Left ventricle myocardium superior (tissue), 1 donor: ENCODE measurements around the gene LSM8. TPM values are rescaled to one million over a fixed set of nuclear protein-coding genes. Genes with fewer than 3 reads are reported as not detected.
"Not testable (repeated sequence)": the region's sequence is repeated elsewhere in the genome, so short reads cannot be mapped to it uniquely, and the experiment has no call there.

Experiments
- ATAC-seq: fragments of 200-7000 bp; cut with Tn5 transposase; one replicate; pipeline ENCODE4 v1.9.1; 2020; ENCODE audit warnings: mild to moderate bottlenecking, moderate library complexity
- DNase-seq: peaks from one replicate; pipeline ENCODE4 v3.0.0-alpha.2; 2020
- intact Hi-C: fragments of 100-400 bp; cut with micrococcal nuclease; formaldehyde crosslinking; loops from one replicate; pipeline ENCODE4 v1.11.0; 2022
- long read RNA-seq: library from polyadenylated mRNA; unstranded; transcript quantifications from one replicate; pipeline ENCODE4 v2.0.0, GENCODE V29; 2021
- total RNA-seq: library from RNA; stranded (reverse); fragmentation: NEBNext Ultra II Directional; extraction: Animal tissue kit (Norgen Biotek cat#: 25700); gene quantifications from one replicate; pipeline ENCODE4 v1.2.1, GENCODE V29; 2021
- donor health status: DM: no; HTN: yes; CAD: no; lungs with severe emphysema.

Gene LSM8
- total RNA-seq = 22.8 TPM
- long read RNA-seq, full-length matches to known transcripts = 25 of 26 reads
- long read RNA-seq, partial matches to known transcripts = 1 of 26 reads
- long read RNA-seq, other reads (novel, unspliced or antisense) = 0 of 26 reads

DNA sequence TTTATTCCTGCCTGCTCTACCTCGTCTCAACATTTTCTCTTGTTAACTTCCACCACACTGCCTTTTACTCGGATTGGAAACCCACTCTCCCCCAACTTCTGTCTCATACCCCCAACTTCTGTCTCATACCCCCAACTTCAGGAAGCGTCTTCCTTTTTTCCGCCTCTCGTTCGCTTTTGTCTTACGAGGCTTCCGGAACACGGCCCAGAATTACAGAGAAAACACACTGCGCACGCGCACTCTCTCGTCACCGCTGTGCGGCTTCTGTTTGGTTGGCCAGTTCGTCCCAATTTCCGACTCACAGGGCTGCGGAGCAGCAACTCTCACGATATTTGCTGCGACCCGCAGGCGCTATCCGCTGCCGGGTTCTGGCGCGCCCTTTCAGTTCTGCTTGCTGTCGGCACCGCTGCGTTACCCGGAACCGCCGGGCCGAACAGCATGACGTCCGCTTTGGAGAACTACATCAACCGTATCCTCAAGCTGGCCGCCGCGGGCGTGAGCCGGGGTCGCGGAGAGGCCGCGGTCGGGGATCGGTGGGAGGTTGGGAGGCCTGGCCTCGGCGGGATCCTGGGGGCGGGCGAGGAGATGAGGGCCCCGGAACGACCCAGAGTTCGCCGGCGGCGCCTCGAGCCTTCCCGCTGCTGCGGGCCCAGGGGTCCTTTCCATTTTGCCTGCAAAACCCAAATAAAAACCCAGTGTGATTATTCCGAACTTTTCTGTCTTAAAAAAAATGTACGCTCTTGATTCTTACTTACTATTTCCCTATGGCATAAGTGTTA, at the start of gene LSM8:
LSM8 (plus strand) TSS at position 379 of the 779 bp plus-strand sequence; CDS start at position 439, 60 bp downstream.
- intact Hi-C loops = no loop called here
- ATAC-seq = peak; percentile 100
- DNase-seq = peak; percentile 97

DNA sequence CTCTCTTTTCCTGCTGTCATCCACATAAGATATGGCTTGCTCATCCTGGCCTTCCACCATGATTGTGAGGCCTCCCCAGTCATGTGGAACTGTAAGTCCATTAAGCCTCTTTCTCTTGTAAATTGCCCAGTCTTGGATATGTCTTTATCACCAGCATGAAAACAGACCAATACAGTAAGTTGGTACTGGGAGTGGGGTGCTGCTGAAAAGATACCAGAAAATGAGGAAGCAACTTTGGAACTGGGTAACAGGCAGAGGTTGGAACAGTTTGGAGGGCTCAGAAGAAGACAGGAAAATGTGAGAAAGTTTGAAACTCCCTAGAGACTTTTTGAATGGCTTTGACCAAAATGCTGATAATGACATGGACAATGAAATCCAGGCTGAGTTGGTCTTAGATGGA, 49.5 kb upstream of the LSM8 start:
- DNase-seq, intact Hi-C loops, ATAC-seq: not testable (repeated sequence)

DNA sequence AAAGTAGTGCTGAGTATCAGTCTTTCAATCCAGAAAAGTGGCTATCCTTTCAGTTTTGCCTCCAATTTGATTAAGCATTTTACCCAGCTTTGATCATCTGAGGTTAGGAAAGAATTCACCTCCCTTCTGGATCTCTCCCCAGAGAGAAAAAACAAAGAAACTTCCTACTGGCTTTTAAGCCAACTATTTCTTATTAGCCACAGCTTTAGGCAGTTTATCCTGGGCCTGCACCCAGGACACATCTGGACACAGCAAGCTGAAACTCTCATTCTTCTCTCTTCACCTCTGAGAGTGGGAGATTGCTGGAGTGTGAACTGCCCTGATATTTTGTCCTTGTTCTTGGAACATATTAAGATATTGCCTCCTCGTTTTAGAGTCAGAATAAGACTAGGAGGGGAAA, 43.5 kb upstream of the LSM8 start:
- no peak for ATAC-seq
- intact Hi-C loops = no loop called here
- DNase-seq = no peak

DNA sequence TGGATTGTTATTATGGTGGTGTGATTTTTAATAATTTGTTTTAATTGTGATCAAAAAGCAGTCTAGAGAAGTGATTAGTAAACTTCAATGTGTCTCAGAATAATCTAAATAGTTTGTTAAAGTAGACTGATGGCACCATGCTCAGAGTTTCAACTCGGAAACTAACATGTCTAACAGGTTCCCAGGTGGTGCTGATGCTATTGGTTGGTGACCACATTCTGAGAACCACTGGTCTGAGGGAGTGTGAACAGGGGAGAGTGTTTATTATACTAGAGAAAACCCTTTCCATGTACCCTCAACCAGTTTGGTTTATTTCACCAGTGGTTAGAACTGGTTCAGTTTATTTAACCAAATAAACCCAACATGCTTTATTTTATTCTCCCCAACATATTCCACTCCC, 42.0 kb upstream of the LSM8 start:
- ATAC-seq (no peak), DNase-seq (no peak)
- intact Hi-C loops = no loop called here

DNA sequence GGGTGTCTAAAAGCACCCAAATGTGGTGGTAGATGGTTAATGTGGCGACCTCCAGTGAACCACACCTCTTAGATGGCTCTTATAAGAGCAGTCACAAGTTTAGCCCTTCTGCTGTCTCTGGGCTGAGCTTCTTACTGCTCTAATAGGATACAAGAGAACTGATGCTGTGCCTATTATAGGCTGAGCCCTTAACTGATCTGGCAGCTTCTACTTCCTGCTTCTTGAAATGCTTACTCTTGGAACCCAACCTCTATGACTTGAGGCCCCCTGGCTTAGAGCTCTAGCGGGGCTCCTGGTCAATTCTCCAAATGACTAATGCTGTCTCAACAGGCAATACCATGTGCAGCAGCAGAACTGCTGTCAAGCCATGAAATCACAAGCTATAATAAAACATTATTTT, 35.0 kb upstream of the LSM8 start:
- DNase-seq (no peak), ATAC-seq (no peak)
- intact Hi-C loops = no loop called here

DNA sequence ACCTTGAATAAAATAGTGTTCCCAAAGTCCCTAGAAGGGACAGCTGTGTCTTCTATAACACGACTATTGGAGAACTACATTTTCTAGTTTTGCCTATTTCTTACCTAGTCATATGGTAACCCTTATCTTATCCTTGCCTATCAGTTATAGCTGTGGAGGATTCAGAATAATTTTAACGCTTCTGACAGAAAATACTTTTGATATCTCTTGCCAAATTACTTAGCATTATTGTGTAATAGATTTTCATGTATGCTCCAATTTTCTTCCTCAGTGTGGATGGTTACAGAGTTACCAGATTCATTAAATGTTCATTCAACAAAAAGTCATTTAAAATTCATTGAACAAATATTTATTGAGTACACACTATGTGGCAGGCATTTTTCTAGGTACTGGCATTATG, 34.6 kb upstream of the LSM8 start:
- ATAC-seq (no peak), DNase-seq (no peak)
- intact Hi-C loops = no loop called here

DNA sequence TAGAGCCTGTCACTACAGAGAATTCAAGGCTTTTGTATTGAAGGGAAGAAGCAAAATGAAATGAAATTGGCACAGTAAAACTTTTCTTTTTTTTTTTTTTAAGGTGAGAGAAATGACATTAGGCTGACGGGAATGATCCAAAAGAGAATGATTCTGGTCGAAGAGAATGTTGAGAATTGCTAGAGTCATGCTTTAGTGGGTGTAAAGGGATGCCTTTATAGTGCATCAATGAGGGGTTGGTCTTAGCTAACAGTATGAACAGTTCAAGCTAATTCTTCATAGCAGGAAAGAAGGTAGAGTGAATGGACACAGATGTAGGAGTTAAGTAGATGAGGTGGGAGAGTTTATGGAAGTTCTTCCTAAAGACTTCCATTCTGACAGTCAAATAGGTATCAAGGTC, 32.3 kb upstream of the LSM8 start:
- intact Hi-C loops = no loop called here
- no peak for ATAC-seq

DNA sequence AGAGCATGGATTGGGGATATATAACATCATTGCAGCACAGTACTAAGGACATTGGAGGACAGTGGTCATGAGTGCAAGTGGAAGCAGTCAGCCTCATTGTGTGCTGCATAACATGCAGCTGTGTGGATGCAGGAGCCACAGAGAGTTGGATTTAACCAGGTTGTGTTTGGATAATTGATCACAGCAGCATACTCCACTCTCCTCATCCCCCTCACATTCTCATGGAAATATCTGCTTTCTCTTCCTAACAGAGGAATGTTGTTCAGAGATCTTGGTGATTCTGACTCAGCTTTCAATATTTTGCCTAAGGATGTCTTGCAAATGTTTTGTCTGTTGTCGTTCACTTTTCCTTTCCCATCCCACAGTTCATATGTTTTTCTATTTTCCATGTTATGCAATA, 31.8 kb upstream of the LSM8 start:
- no peak for DNase-seq
- no peak for ATAC-seq
- intact Hi-C loops = no loop called here

More for the DNA sequence above, 32.3 kb upstream of the LSM8 start:
- DNase-seq = no peak

DNA sequence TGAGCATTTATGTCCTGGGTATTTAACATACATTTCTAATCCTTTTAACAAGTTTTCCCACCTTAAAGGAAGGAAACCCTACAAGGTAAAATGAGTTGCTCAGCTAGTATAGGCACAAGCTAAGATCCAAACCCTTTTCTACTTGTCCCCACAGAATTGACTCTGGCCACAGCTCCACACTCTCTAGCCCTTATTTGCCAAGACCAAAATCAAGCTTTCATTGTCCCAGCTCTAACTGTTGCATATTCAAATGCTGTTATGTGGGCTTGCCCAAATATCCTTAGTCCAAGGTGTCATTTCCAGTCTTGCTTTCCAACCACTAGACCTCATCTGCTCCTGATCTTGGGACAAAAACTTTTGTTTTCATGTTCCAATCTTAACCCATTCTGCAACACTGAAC, 31.3 kb upstream of the LSM8 start:
- ATAC-seq = no peak

DNA sequence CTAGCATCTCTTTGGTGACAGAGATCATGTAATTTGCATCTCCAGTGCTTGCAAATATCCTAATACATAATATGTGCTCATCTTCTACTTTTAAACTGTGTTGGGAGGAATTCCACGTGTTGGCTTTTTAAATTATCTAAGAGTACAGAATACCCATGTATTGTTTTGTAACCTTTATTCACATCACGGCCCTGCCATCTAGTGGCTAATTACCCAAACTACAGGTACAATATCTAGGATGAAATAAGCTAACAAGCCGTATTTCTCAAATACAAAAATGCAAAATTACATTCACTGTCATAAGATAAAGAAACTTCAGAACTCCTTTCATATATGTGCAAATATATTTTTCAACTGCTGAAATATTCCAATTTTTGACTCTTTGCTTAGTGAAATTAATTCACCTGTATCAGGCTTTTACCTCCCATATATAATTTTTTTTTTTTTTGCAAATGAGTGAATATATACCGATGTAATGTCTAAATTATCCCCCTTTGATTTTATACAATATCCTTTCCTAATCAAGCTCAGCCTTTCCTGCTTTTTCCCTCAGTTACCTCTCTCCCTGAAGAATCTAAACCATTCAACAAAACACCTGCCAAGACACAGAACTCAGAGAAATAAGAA, 30.3 kb upstream of the LSM8 start:
- DNase-seq (no peak), ATAC-seq (no peak)
- intact Hi-C loops = no loop called here

More for the DNA sequence above, 31.3 kb upstream of the LSM8 start:
- intact Hi-C loops = no loop called here
- no peak for DNase-seq

DNA sequence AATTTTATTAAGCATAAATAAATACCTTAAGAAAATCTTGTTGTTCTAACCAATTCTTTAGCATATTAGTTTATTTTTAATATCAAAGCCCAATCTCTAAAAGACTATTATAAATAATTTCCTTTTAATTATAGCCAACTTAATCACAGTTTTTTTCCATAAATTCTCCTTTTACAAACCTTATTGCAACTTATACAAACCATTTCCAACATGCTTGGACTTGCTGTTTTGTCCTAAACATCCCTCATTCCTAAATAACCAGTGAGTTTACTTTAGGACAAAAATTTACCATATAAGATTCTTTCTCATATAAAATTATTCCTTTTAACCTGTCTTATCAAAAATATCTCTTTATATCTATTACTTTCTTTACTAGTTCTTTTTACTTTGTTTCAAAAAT, 25.2 kb upstream of the LSM8 start:
- ATAC-seq (no peak), DNase-seq (no peak)
- intact Hi-C loops = no loop called here

DNA sequence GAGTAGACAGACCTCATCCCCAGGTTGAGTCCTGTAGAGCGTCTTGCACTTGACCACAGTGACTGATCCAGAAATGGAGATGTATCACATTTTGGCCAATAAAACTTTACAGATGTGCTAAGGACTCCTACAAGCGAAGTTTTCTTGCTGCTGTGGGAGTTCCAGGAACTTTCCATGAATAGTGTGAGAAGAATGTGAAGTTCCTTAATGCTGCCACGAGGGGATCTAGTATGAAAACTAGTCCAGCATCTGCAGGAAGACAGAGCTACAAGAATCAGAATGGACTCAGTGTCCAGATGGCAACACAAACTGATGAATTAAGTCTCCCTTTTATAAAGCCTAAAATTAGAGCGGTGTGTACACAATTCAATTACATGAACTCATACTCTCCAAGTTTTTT, 14.8 kb upstream of the LSM8 start:
- no peak for ATAC-seq
- DNase-seq = no peak
- intact Hi-C loops = no loop called here

DNA sequence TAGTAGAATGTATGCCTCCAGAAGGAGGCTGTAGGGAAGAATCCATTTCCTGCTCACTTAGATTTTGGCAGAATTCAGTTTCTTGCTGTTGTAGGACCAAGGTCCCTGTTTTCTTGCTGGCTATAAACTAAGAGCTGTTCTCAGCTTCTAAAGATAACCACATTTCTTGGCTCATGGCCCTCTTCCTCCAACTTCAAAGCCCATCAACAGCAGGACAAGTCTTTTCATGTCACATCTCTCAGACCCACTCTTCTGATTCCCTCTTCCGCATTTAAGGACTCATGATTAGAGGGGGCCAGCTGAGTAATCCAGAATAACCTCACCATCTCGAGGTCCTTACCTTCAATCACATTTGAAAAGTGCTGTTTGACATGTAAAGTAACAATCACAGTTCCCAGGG, 8.2 kb upstream of the LSM8 start:
- ATAC-seq (no peak), DNase-seq (no peak)
- intact Hi-C loops = no loop called here

DNA sequence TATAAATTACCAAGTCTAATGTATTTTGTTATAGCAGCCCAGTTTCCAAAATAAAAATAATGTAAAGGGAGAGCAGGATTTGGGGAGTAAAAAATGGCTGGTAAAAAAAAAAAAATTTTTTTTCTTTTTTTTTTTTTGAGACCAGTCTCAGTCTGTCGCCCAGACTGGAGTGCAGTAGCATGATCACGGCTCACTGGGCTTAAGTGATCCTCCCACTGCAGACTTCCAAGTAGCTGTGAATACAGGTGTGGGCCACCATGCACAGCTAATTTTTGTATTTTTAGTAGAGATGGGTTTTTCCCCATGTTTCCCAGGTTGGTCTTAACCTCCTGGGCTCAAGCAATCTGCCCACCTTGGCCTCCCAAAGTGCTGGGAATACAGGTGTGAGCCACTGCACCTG, 4.8 kb upstream of the LSM8 start:
- DNase-seq (no peak), ATAC-seq (no peak)
- intact Hi-C loops = no loop called here

DNA sequence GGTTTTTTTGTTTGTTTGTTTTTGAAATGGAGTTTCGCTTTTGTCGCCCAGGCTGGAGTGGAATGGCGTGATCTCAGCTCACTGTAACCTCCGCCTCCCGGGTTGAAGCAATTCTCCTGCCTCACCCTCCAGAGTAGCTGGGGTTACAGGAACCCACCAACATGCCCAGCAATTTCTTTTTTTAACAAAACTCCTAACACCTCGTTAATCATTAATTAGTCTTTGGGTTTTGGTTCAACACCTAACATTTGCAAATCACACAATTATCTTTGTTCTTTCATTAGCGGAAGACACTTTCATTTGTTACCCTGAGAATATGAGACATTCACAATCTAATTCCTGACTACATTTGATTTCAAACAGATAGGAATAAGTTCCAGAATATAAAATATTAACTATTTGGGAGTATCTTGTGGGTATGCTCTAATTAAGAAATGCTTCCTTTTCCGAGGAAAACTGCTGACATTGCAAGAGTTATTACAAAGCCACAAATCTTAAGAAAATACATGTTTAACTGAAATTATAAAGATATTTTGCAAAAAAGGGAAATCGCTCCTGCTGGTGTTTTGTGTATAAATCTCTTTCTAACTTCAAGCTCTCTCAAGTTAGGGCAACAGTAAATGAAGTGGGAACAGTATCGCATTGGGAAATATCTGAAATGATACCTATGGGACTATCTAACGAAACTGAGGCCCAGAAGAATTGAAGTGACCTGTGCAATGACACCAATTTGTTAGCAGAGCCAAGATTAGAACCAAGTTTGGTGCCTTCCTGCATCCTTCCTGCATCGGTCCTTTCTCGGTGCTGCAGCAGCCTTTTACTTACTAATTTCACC, 1.2 kb upstream of the LSM8 start:
- DNase-seq = no peak
- intact Hi-C loops = no loop called here
- ATAC-seq = no peak

DNA sequence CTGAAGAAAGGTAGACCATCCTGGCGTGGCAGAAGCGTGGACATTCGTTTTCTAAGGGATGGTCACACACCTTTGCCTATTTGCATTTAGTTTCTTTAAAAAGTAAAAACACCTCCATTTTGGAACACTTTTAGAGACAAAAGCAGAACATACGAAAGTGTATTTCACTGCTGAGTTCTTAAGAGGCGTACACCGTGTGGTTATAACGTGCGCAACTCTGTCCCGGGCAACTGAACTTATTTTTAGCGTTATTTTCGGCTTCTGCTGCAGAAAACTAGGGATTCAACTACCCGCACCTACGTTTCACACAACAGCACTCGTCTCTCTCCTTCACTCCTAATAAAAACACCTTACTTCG, 557 bp upstream of the LSM8 start:
- ATAC-seq (peak; percentile 24), DNase-seq (no peak)
- intact Hi-C loops = no loop called here

DNA sequence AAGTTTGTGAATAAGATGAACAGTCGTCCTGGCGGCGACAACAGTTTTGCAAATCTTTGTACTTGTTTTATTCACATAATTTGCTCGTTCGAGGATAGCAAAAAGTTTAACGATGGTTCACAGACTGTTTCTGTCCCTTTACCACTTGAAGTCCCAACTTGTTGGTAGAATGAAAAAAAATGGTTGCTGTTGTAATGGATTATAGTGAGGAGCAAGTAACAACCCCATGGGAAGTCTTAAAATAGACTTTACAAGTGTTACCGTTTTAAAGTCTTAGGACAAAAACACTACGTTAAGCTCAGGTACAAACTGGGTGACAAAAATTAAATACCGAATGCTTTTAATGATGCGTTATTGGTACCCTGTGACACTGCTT, 589 bp downstream of the LSM8 start:
- intact Hi-C loops = no loop called here
- DNase-seq (no peak), ATAC-seq (no peak)

DNA sequence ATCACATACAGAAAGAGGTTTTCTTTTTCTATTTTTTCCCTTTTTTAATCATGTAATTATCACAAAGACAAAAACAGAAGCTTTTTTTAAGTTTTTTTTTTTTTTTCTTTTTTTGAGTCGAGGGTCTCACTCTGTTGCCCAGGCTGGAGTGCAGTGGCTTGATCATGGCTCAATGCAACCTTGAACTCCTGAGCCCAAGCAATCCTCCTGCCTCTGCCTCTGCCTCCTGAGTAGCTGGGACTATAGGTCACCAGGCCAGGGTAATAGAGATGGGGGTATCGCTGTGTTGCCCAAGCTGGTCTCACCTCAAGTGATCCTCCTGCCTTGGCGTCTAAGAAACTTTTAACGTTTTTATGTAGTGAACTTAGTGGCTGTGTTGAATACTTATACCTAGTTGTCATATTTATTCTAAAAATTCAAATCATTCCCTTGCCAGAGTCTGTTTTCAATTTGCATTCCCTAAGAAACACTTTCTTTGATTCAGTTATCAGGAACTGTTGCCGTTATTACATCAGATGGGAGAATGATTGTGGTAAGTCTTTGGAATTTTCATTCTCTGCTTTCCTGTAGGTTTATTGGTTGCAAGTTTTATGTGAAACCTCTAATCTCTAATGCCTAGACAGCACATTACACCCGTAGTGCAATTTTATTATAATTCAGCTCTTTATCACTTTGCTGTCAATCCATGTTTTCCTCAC, 1.3 kb downstream of the LSM8 start:
- intact Hi-C loops = no loop called here
- no peak for ATAC-seq
- no peak for DNase-seq

DNA sequence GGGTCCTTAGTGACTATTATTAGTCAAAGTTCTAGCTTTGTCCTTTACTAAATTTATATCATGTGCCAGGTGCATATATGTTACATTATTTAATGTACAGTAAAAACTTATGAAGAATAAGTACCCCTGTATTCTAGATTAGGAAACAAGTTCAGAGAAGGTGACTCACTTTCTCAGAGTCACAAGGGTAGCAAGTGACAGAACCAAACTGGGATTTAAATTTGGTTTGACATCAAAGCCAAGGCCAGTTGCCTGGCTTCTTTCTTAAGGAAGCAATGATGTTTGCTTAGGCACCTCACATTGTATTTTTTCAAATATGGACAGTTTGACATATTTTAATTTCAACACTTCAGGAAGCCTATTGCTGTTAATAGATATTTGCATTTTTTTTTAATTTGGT, 2.5 kb downstream of the LSM8 start:
- ATAC-seq = no peak
- intact Hi-C loops = no loop called here
- no peak for DNase-seq

DNA sequence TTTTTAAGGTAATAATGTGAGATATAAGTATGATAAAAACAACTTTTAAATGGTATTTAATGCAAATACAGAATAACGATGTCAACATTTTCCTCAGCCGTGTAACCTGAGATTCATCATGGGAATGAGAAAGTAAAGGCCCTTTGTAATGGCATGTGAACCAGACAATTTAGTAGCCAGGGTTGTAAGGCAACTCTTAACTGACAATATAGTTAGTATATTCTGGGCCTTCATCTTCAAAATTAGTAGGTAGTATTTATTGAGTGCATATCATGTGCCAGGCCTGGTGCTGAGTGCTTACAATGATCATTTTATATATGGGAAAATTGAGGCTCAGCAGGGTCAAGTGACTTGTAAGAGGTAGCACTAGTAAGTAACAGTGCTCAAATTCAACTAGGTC, 10.6 kb downstream of the LSM8 start:
- no peak for ATAC-seq
- DNase-seq = no peak
- intact Hi-C loops = no loop called here
